WTC11 (cell line): ENCODE data around the gene IFNG-AS1. TPM values are rescaled to one million over a fixed set of nuclear protein-coding genes. Genes with fewer than 3 reads are reported as not detected.

Experiments used
- ATAC-seq: fragments of 200-7000 bp; cut with Tn5 transposase; 2 replicates; pipeline ENCODE4 v1.10.0; 2021; ENCODE audit warnings: mild to moderate bottlenecking, moderate library complexity
- CTCF ChIA-PET: fragments of 300-600 bp; sonication (Branson Sonifier 250); formaldehyde crosslinking; loops from one replicate; lab custom pipeline; 2021; ENCODE audit warnings: antibody characterized with exemption; lab: Charles Lee
- POLR2A ChIA-PET: fragments of 350-600 bp; sonication (Branson Sonifier 250); formaldehyde crosslinking; loops from one replicate; lab custom pipeline; 2021; ENCODE audit warnings: antibody characterized with exemption; lab: Charles Lee
- DNase-seq: peaks from one replicate; pipeline ENCODE4 v3.0.0; 2021; ENCODE audit warnings: low spot score
- H3K27ac Mint-ChIP-seq: 2 replicates; pipeline ENCODE4 v1.8.0; 2021; ENCODE audit warnings: mixed read lengths
- H3K27me3 Mint-ChIP-seq: 2 replicates; pipeline ENCODE4 v1.8.0; 2021; ENCODE audit warnings: low read depth, mild to moderate bottlenecking, moderate library complexity, mixed read lengths
- H3K36me3 Mint-ChIP-seq: 2 replicates; pipeline ENCODE4 v1.8.0; 2021; ENCODE audit warnings: mixed read lengths
- H3K4me1 Mint-ChIP-seq: 2 replicates; pipeline ENCODE4 v1.8.0; 2022; ENCODE audit warnings: mixed read lengths
- H3K4me3 Mint-ChIP-seq: 2 replicates; pipeline ENCODE4 v1.8.0; 2021; ENCODE audit warnings: mild to moderate bottlenecking, moderate library complexity, mixed read lengths
- H3K9me3 Mint-ChIP-seq: 2 replicates; pipeline ENCODE4 v1.8.0; 2021; ENCODE audit warnings: mixed read lengths
- CREB1 ChIP-seq: sonication (generic); formaldehyde crosslinking; IDR thresholded peaks from 2 replicates; pipeline ENCODE4 v1.8.0; 2023; ENCODE audit warnings: mild to moderate bottlenecking, missing genetic modification reagents
- ELF4 ChIP-seq: sonication (generic); formaldehyde crosslinking; IDR thresholded peaks from 2 replicates; pipeline ENCODE4 v1.8.1; 2022; ENCODE audit warnings: low read depth, mild to moderate bottlenecking, moderate library complexity, missing genetic modification reagents
- ESRRA ChIP-seq: sonication (generic); formaldehyde crosslinking; IDR thresholded peaks from 2 replicates; pipeline ENCODE4 v1.8.1; 2022; ENCODE audit warnings: mild to moderate bottlenecking, missing genetic modification reagents, borderline replicate concordance
- IRF2 ChIP-seq: sonication (generic); formaldehyde crosslinking; IDR thresholded peaks from 2 replicates; pipeline ENCODE4 v1.8.0; 2022; ENCODE audit warnings: low read depth, missing genetic modification reagents, borderline replicate concordance
- NFYB ChIP-seq: sonication (generic); formaldehyde crosslinking; conservative IDR thresholded peaks from 2 replicates; pipeline ENCODE4 v1.8.0; 2022; ENCODE audit warnings: low read depth, missing genetic modification reagents
- NR3C1 ChIP-seq: sonication (generic); formaldehyde crosslinking; conservative IDR thresholded peaks from 2 replicates; pipeline ENCODE4 v1.8.1; 2023; ENCODE audit warnings: low read depth, mild to moderate bottlenecking, missing genetic modification reagents
- OVOL2 ChIP-seq: fragments of 250-450 bp; sonication (Bioruptor Pico); IDR thresholded peaks from 2 replicates; pipeline ENCODE4 v1.9.0; 2021; ENCODE audit warnings: mild to moderate bottlenecking, borderline replicate concordance
- PRDM15 ChIP-seq: sonication (generic); formaldehyde crosslinking; IDR thresholded peaks from 2 replicates; pipeline ENCODE4 v1.8.0; 2022; ENCODE audit warnings: missing genetic modification reagents
- RELA ChIP-seq: sonication (generic); formaldehyde crosslinking; IDR thresholded peaks from 2 replicates; pipeline ENCODE4 v1.8.1; 2022; ENCODE audit warnings: missing genetic modification reagents, mild to moderate bottlenecking, borderline replicate concordance
- SMAD3 ChIP-seq: sonication (generic); formaldehyde crosslinking; IDR thresholded peaks from 2 replicates; pipeline ENCODE4 v1.8.0; 2022; ENCODE audit warnings: missing genetic modification reagents, mild to moderate bottlenecking, borderline replicate concordance
- TP53 ChIP-seq: sonication (generic); formaldehyde crosslinking; IDR thresholded peaks from 2 replicates; pipeline ENCODE4 v1.8.1; 2023; ENCODE audit warnings: mild to moderate bottlenecking, missing genetic modification reagents
- USF2 ChIP-seq: sonication (generic); formaldehyde crosslinking; IDR thresholded peaks from 2 replicates; pipeline ENCODE4 v1.8.1; 2023; ENCODE audit warnings: mild to moderate bottlenecking, missing genetic modification reagents, moderate library complexity
- ZMAT4 ChIP-seq: fragments of 250-450 bp; sonication (Bioruptor Pico); IDR thresholded peaks from 2 replicates; pipeline ENCODE4 v1.9.0; 2021; ENCODE audit warnings: mild to moderate bottlenecking
- ZNF532 ChIP-seq: fragments of 250-450 bp; sonication (Bioruptor Pico); IDR thresholded peaks from 2 replicates; pipeline ENCODE4 v1.9.0; 2021; ENCODE audit warnings: mild to moderate bottlenecking, borderline replicate concordance
- ZSCAN18 ChIP-seq: fragments of 250-450 bp; sonication (Bioruptor Pico); IDR thresholded peaks from 2 replicates; pipeline ENCODE4 v2.1.2; 2022; ENCODE audit warnings: mild to moderate bottlenecking, moderate library complexity
- total RNA-seq: library from RNA; stranded (reverse); gene quantifications from 3 replicates; pipeline ENCODE4 v1.2.3, GENCODE V29; 2021

The IFNG-AS1 gene
- total RNA-seq, 1 experiment from 2014 or later, result not detected

GRCh38 chr12:68020699-68021098 lies 31.5 kb downstream of the IFNG-AS1 start:
- no peak overlapping the region for H3K4me3 Mint-ChIP-seq
- no peak overlapping the region for H3K27ac Mint-ChIP-seq
- H3K27me3 Mint-ChIP-seq, result no peaks in the 10 kb centered on the region; the same call in 1 of the 2 replicates
- POLR2A ChIA-PET, result no interaction called here
- CTCF ChIA-PET, result interaction anchor here (0.5 kb wide), 1 partner anchor 665 kb away, joined by 3 read pairs; no protein-coding TSS in a partner anchor
- H3K9me3 Mint-ChIP-seq, result peaks cover 3% of the 10 kb centered on the region; the same call in 1 of the 2 replicates
- DNase-seq, result no peak
- no peak for ATAC-seq
- no peaks in the 10 kb centered on the region for H3K4me1 Mint-ChIP-seq
- no peaks in the 10 kb centered on the region for H3K36me3 Mint-ChIP-seq
- no peak for TF ChIP-seq OVOL2 (CRISPR knock-in tag)
- TF ChIP-seq, all 79 proteins: peak for 0

- no peak for DNase-seq
- POLR2A ChIA-PET, result no interaction called here
- no peak for ATAC-seq
- Mint-ChIP-seq H3K4me1 (no peaks in the 10 kb centered on the region), H3K9me3 (0 out of 2 replicates have a peak, but pooled peaks cover 3% of the 10 kb centered on the region), H3K36me3 (no peaks in the 10 kb centered on the region)
- CTCF ChIA-PET, result no interaction called here
- no peak for TF ChIP-seq NFYB
- TF ChIP-seq CREB1 (CRISPR knock-in tag), result no peak
- TF ChIP-seq USF2 (CRISPR knock-in tag), result no peak
- TF ChIP-seq ELF4 (CRISPR knock-in tag), result no peak
- TF ChIP-seq, all 79 proteins: peak for 0
- Mint-ChIP-seq H3K27me3 (no peaks in the 10 kb centered on the region), H3K4me3 (no peak overlapping the region), H3K27ac (no peak overlapping the region)
Observed at GRCh38 chr12:68028647-68029046, 39.4 kb downstream of the IFNG-AS1 start.

- peaks cover 6% of the 10 kb centered on the region; the same call in 1 of the 2 replicates for H3K9me3 Mint-ChIP-seq
- H3K36me3 Mint-ChIP-seq, result no peaks in the 10 kb centered on the region
- ChIA-PET POLR2A (no interaction called here), CTCF (interaction anchor here (2.6 kb wide), 1 partner anchor 10 kb away, joined by 14 read pairs; no protein-coding TSS in a partner anchor)
- DNase-seq (no peak), ATAC-seq (no peak)
- no peak overlapping the region for H3K4me3 Mint-ChIP-seq
- H3K4me1 Mint-ChIP-seq, result no peaks in the 10 kb centered on the region
- H3K27ac Mint-ChIP-seq, result no peak overlapping the region
- H3K27me3 Mint-ChIP-seq, result no peaks in the 10 kb centered on the region
- TF ChIP-seq ZMAT4 (no peak), NR3C1 (CRISPR knock-in tag) (no peak), PRDM15 (no peak), SMAD3 (no peak), ZNF532 (CRISPR knock-in tag) (no peak), USF2 (CRISPR knock-in tag) (no peak), IRF2 (no peak), ZSCAN18 (CRISPR knock-in tag) (no peak), TP53 (CRISPR knock-in tag) (no peak), RELA (CRISPR knock-in tag) (no peak), ESRRA (CRISPR knock-in tag) (no peak)
Observed at GRCh38 chr12:68030248-68030647, 41.0 kb downstream of the IFNG-AS1 start.
